SK-N-SH treated with all-trans-retinoic acid at 6 μM for 48 hours (cell line): ENCODE results near the gene NXPH4.

Source experiments
- ATAC-seq: fragments of 200-7000 bp; cut with Tn5 transposase; 3 replicates; pipeline ENCODE4 v1.9.1; 2020; ENCODE audit warnings: mild to moderate bottlenecking, moderate library complexity
- ARNTL ChIP-seq: fragments of 450-650 bp; formaldehyde crosslinking; IDR thresholded peaks from 2 replicates; pipeline ENCODE4 v1.5.0; 2020; ENCODE audit warnings: low read depth, mild to moderate bottlenecking, moderate library complexity, borderline replicate concordance
- BACH2 ChIP-seq: fragments of 250-450 bp; sonication (Bioruptor Pico); IDR thresholded peaks from 2 replicates; pipeline ENCODE4 v1.9.0; 2021; ENCODE audit warnings: mild to moderate bottlenecking, borderline replicate concordance
- CSDC2 ChIP-seq: fragments of 250-450 bp; sonication (Bioruptor Pico); IDR thresholded peaks from 2 replicates; pipeline ENCODE4 v1.5.0; 2020; ENCODE audit warnings: mild to moderate bottlenecking, moderate library complexity
- ESRRG ChIP-seq: fragments of 250-450 bp; sonication (Bioruptor Pico); IDR thresholded peaks from 2 replicates; pipeline ENCODE4 v1.6.1; 2021; ENCODE audit warnings: mild to moderate bottlenecking
- GLIS3 ChIP-seq: fragments of 250-450 bp; sonication (Bioruptor Pico); IDR thresholded peaks from 2 replicates; pipeline ENCODE4 v1.5.0; 2020; ENCODE audit warnings: mild to moderate bottlenecking, moderate library complexity
- ISL1 ChIP-seq: fragments of 250-450 bp; sonication (Bioruptor Pico); IDR thresholded peaks from 2 replicates; pipeline ENCODE4 v2.1.2; 2022; ENCODE audit warnings: mild to moderate bottlenecking, moderate library complexity
- OSR1 ChIP-seq: fragments of 250-450 bp; sonication (Bioruptor Pico); IDR thresholded peaks from 2 replicates; pipeline ENCODE4 v1.8.0; 2022; ENCODE audit warnings: moderate library complexity, mild to moderate bottlenecking, inconsistent platforms
- PPARA ChIP-seq: fragments of 250-450 bp; sonication (Bioruptor Pico); IDR thresholded peaks from 2 replicates; pipeline ENCODE4 v1.5.0; 2020; ENCODE audit warnings: mild to moderate bottlenecking, borderline replicate concordance
- RARB ChIP-seq: fragments of 250-450 bp; sonication (Bioruptor Pico); IDR thresholded peaks from 2 replicates; pipeline ENCODE4 v1.8.0; 2021; ENCODE audit warnings: mild to moderate bottlenecking, moderate library complexity
- SNAI2 ChIP-seq: fragments of 250-450 bp; sonication (Bioruptor Pico); IDR thresholded peaks from 2 replicates; pipeline ENCODE4 v1.5.0; 2020; ENCODE audit warnings: mild to moderate bottlenecking, moderate library complexity
- TCF4 ChIP-seq: fragments of 250-450 bp; sonication (Bioruptor Pico); IDR thresholded peaks from 2 replicates; pipeline ENCODE4 v1.8.0; 2021; ENCODE audit warnings: mild to moderate bottlenecking, moderate library complexity, borderline replicate concordance
- ZC3H10 ChIP-seq: fragments of 250-450 bp; sonication (Bioruptor Pico); IDR thresholded peaks from 2 replicates; pipeline ENCODE4 v1.5.1; 2021; ENCODE audit warnings: mild to moderate bottlenecking, moderate library complexity
- ZFP3 ChIP-seq: fragments of 250-450 bp; sonication (Bioruptor Pico); IDR thresholded peaks from 2 replicates; pipeline ENCODE4 v1.5.0; 2020; ENCODE audit warnings: mild to moderate bottlenecking, moderate library complexity
- ZNF565 ChIP-seq: fragments of 450-650 bp; formaldehyde crosslinking; conservative IDR thresholded peaks from 2 replicates; pipeline ENCODE4 v1.5.0; 2020; ENCODE audit warnings: low read depth, mild to moderate bottlenecking, moderate library complexity
- ZNF70 ChIP-seq: fragments of 450-650 bp; formaldehyde crosslinking; IDR thresholded peaks from 2 replicates; pipeline ENCODE4 v1.5.0; 2020; ENCODE audit warnings: mild to moderate bottlenecking, moderate library complexity
- ZNF8 ChIP-seq: fragments of 450-650 bp; formaldehyde crosslinking; IDR thresholded peaks from 2 replicates; pipeline ENCODE4 v1.5.0; 2020; ENCODE audit warnings: mild to moderate bottlenecking, moderate library complexity
- TF ChIP-seq, protein P1 (sequence below): fragments of 250-450 bp; sonication (Bioruptor Pico); IDR thresholded peaks from 2 replicates; pipeline ENCODE4 v1.8.0; 2021; ENCODE audit warnings: low read depth, mild to moderate bottlenecking, moderate library complexity, borderline replicate concordance
- TF ChIP-seq, protein P2 (sequence below): fragments of 250-450 bp; sonication (Bioruptor Pico); IDR thresholded peaks from 2 replicates; pipeline ENCODE4 v1.5.0; 2020; ENCODE audit warnings: mild to moderate bottlenecking, moderate library complexity
- TF ChIP-seq, protein P3 (sequence below): fragments of 250-450 bp; sonication (Bioruptor Pico); IDR thresholded peaks from 2 replicates; pipeline ENCODE4 v1.8.0; 2020; ENCODE audit warnings: mild to moderate bottlenecking, moderate library complexity, borderline replicate concordance
- TF ChIP-seq, protein P4 (sequence below): fragments of 250-450 bp; sonication (Bioruptor Pico); IDR thresholded peaks from 2 replicates; pipeline ENCODE4 v1.5.1; 2020; ENCODE audit warnings: low read depth, mild to moderate bottlenecking, moderate library complexity

NXPH4 gene

GRCh38 chr12:57235728-57236131 lies 19.1 kb downstream of the NXPH4 start (continued):
- TF ChIP-seq BACH2 (CRISPR knock-in tag) = no peak
- no peak for TF ChIP-seq ZNF70 (CRISPR knock-in tag)
- TF ChIP-seq, protein P1, sequence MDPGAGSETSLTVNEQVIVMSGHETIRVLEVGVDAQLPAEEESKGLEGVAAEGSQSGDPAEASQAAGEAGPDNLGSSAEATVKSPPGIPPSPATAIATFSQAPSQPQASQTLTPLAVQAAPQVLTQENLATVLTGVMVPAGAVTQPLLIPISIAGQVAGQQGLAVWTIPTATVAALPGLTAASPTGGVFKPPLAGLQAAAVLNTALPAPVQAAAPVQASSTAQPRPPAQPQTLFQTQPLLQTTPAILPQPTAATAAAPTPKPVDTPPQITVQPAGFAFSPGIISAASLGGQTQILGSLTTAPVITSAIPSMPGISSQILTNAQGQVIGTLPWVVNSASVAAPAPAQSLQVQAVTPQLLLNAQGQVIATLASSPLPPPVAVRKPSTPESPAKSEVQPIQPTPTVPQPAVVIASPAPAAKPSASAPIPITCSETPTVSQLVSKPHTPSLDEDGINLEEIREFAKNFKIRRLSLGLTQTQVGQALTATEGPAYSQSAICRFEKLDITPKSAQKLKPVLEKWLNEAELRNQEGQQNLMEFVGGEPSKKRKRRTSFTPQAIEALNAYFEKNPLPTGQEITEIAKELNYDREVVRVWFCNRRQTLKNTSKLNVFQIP = no peak
- TF ChIP-seq ISL1 (CRISPR knock-in tag) = no peak
- TF ChIP-seq CSDC2 = no peak
- no peak for TF ChIP-seq ZC3H10 (CRISPR knock-in tag)

- TF ChIP-seq ESRRG (CRISPR knock-in tag) (no peak), PPARA (CRISPR knock-in tag) (no peak), CSDC2 (no peak), RARB (no peak), ZFP3 (CRISPR knock-in tag) (no peak), ARNTL (CRISPR knock-in tag) (no peak), OSR1 (CRISPR knock-in tag) (no peak), ZNF565 (no peak), TCF4 (CRISPR knock-in tag) (no peak), ZC3H10 (CRISPR knock-in tag) (no peak), ZNF8 (CRISPR knock-in tag) (no peak), BACH2 (CRISPR knock-in tag) (no peak)
- TF ChIP-seq, protein P2, sequence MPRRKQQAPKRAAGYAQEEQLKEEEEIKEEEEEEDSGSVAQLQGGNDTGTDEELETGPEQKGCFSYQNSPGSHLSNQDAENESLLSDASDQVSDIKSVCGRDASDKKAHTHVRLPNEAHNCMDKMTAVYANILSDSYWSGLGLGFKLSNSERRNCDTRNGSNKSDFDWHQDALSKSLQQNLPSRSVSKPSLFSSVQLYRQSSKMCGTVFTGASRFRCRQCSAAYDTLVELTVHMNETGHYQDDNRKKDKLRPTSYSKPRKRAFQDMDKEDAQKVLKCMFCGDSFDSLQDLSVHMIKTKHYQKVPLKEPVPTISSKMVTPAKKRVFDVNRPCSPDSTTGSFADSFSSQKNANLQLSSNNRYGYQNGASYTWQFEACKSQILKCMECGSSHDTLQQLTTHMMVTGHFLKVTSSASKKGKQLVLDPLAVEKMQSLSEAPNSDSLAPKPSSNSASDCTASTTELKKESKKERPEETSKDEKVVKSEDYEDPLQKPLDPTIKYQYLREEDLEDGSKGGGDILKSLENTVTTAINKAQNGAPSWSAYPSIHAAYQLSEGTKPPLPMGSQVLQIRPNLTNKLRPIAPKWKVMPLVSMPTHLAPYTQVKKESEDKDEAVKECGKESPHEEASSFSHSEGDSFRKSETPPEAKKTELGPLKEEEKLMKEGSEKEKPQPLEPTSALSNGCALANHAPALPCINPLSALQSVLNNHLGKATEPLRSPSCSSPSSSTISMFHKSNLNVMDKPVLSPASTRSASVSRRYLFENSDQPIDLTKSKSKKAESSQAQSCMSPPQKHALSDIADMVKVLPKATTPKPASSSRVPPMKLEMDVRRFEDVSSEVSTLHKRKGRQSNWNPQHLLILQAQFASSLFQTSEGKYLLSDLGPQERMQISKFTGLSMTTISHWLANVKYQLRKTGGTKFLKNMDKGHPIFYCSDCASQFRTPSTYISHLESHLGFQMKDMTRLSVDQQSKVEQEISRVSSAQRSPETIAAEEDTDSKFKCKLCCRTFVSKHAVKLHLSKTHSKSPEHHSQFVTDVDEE = no peak
- TF ChIP-seq, protein P3, sequence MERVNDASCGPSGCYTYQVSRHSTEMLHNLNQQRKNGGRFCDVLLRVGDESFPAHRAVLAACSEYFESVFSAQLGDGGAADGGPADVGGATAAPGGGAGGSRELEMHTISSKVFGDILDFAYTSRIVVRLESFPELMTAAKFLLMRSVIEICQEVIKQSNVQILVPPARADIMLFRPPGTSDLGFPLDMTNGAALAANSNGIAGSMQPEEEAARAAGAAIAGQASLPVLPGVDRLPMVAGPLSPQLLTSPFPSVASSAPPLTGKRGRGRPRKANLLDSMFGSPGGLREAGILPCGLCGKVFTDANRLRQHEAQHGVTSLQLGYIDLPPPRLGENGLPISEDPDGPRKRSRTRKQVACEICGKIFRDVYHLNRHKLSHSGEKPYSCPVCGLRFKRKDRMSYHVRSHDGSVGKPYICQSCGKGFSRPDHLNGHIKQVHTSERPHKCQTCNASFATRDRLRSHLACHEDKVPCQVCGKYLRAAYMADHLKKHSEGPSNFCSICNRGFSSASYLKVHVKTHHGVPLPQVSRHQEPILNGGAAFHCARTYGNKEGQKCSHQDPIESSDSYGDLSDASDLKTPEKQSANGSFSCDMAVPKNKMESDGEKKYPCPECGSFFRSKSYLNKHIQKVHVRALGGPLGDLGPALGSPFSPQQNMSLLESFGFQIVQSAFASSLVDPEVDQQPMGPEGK (CRISPR knock-in tag) = no peak
- TF ChIP-seq, protein P1 = no peak
- TF ChIP-seq, all 23 proteins: peak for 0
- ATAC-seq = no peak
Observed at GRCh38 chr12:57236201-57236924, 19.8 kb downstream of the NXPH4 start.

DNA sequence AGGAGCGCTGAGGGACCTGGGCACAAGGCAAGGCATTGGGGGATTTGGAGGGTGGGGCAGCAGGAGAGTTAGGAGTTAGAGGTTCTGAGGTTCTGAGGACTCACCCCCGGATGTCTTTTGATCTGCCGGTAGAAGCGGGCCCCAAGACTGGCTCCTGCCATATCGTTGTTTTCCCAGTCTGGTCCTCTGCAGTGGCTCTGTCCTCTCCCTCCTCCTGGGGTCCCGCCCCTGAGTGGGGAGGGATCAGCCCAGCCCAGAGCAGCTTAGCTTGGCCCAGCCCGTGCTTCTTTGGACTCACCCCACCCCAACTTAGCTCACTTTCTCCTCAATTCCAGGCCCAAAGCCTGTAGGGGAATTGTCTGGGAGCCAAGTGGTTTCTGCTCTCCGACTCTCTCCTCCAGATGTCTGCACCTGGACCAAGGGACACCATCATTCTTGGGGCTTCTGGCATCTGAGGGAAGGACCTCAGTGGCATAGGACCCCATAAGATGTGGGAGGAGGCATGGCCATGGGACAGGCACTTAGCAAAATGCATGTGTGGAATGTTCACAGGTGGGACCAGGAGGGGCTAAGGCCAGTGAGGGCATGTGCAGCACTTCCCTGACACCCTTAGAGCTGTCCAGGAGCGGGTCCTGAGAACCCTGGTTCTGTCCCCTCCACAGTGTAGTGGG lies 20.5 kb downstream of the NXPH4 start:
- no peak for TF ChIP-seq SNAI2 (CRISPR knock-in tag)
- TF ChIP-seq ISL1 (CRISPR knock-in tag) = no peak
- TF ChIP-seq TCF4 (CRISPR knock-in tag) = no peak
- no peak for TF ChIP-seq ZFP3 (CRISPR knock-in tag)
- TF ChIP-seq ARNTL (CRISPR knock-in tag) = no peak
- TF ChIP-seq, protein P3 (CRISPR knock-in tag) = no peak
- TF ChIP-seq PPARA (CRISPR knock-in tag) = no peak
- TF ChIP-seq, protein P4, sequence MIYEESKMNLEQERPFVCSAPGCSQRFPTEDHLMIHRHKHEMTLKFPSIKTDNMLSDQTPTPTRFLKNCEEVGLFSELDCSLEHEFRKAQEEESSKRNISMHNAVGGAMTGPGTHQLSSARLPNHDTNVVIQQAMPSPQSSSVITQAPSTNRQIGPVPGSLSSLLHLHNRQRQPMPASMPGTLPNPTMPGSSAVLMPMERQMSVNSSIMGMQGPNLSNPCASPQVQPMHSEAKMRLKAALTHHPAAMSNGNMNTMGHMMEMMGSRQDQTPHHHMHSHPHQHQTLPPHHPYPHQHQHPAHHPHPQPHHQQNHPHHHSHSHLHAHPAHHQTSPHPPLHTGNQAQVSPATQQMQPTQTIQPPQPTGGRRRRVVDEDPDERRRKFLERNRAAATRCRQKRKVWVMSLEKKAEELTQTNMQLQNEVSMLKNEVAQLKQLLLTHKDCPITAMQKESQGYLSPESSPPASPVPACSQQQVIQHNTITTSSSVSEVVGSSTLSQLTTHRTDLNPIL (CRISPR knock-in tag) = no peak
- no peak for TF ChIP-seq GLIS3 (CRISPR knock-in tag)
- no peak for TF ChIP-seq ZNF8 (CRISPR knock-in tag)
- no peak for TF ChIP-seq CSDC2
- no peak for TF ChIP-seq RARB
- TF ChIP-seq BACH2 (CRISPR knock-in tag) = no peak
- no peak for TF ChIP-seq ZC3H10 (CRISPR knock-in tag)
- TF ChIP-seq, protein P1 = no peak
- ATAC-seq = no peak
